Lower leg skin (tissue), 4 donors: ENCODE results near the gene ANKS4B. TPM values are rescaled to one million over a fixed set of nuclear protein-coding genes. Genes with fewer than 3 reads are reported as not detected.

Source experiments
- DNase-seq, 2 donors: peaks; one replicate each; pipeline ENCODE4 v3.0.0-alpha.2; 2019; ENCODE audit warnings: low spot score in 2 of 2
- H3K4me3 ChIP-seq: fragments of 200-600 bp; sonication (generic); 2 replicates; pipeline ENCODE4 v1.5.1; 2017; ENCODE audit warnings: mild to moderate bottlenecking, low read depth; ENCODE audit not compliant: poor library complexity, severe bottlenecking
- CTCF ChIP-seq, 3 donors: fragments of 450-650 bp; IDR thresholded peaks; one replicate each; pipeline ENCODE4 v1.5.1; 2016; ENCODE audit warnings: antibody characterized with exemption in 3 of 3, mild to moderate bottlenecking in 3 of 3, moderate library complexity in 2 of 3
- POLR2A ChIP-seq, 2 donors: fragments of 450-650 bp; IDR thresholded peaks; one replicate each; pipeline ENCODE4 v1.6.1; 2016 to 2017; ENCODE audit warnings: antibody characterized with exemption in 2 of 2, mild to moderate bottlenecking in 1 of 2, moderate library complexity in 1 of 2
- WGBS, 2 donors: methylation state at CpG; one replicate each; pipeline ENCODE4 v1.1.5; 2018; 5-methylcytosine and 5-hydroxymethylcytosine counted together
- intact Hi-C: fragments of 100-400 bp; cut with DNase I; formaldehyde crosslinking; loops from one replicate; pipeline ENCODE4 v1.15.0; 2023; ENCODE audit warnings: low total_unique reads
- total RNA-seq, 4 donors: library from RNA; depleted of rRNA; stranded (reverse); fragments of >200 nt; gene quantifications; one replicate each; pipeline ENCODE4 v1.1.0, GENCODE V29; 2016

The ANKS4B gene
- total RNA-seq, 4 donors from 2014 or later: 0.13 TPM; not detected in 3

GRCh38 chr16:21208446-21209230 lies 24.9 kb upstream of the ANKS4B start:
- no peak overlapping the region for H3K4me3 ChIP-seq
- DNase-seq: no peak
- WGBS, 2 donors: 75 to 81% methylated on average over 2 of the region's 2 CpGs
- TF ChIP-seq POLR2A (IDR thresholded peaks at IDR 0.05) (no peak), CTCF (IDR thresholded peaks at IDR 0.05) (no peak)
- intact Hi-C loops: no loop called here

GRCh38 chr16:21211486-21211885 lies 22.0 kb upstream of the ANKS4B start, which contains the start of gene ZP2:
ZP2 (minus strand) TSS chr16:21211574; CDS start chr16:21211547, 27 bp downstream.
- no peak within 1 kb of the TSS for H3K4me3 ChIP-seq
- no peak for DNase-seq
- no peak for TF ChIP-seq POLR2A (IDR thresholded peaks at IDR 0.05)
- TF ChIP-seq CTCF (IDR thresholded peaks at IDR 0.05): no peak
- intact Hi-C loops: no loop called here
- 72 to 75% methylated on average over 5 of the region's 5 CpGs for WGBS, 2 donors

GRCh38 chr16:21214086-21214485 lies 19.4 kb upstream of the ANKS4B start:
- DNase-seq: no peak
- 64 to 74% methylated on average over 4 of the region's 4 CpGs for WGBS, 2 donors
- TF ChIP-seq CTCF (IDR thresholded peaks at IDR 0.05): no peak
- no peak for TF ChIP-seq POLR2A (IDR thresholded peaks at IDR 0.05)
- intact Hi-C loops: no loop called here
- H3K4me3 ChIP-seq: no peak overlapping the region

- intact Hi-C loops: no loop called here
- WGBS, 2 donors: 81 to 91% methylated on average over 2 of the region's 2 CpGs
- TF ChIP-seq POLR2A (IDR thresholded peaks at IDR 0.05) (no peak), CTCF (IDR thresholded peaks at IDR 0.05) (no peak)
- no peak overlapping the region for H3K4me3 ChIP-seq
- no peak for DNase-seq
Observed at GRCh38 chr16:21217121-21217520, 16.4 kb upstream of the ANKS4B start.

- H3K4me3 ChIP-seq: no peak overlapping the region
- DNase-seq: no peak
- WGBS, 2 donors: 67 to 69% methylated on average over 7 of the region's 7 CpGs
- intact Hi-C loops: no loop called here
- no peak for TF ChIP-seq CTCF (IDR thresholded peaks at IDR 0.05)
- TF ChIP-seq POLR2A (IDR thresholded peaks at IDR 0.05): no peak
Observed at GRCh38 chr16:21218153-21218552, 15.3 kb upstream of the ANKS4B start.
